HCT116 (cell line): ENCODE measurements around the gene TEX264. TPM values are rescaled to one million over a fixed set of nuclear protein-coding genes. Genes with fewer than 3 reads are reported as not detected.

Experiments used
- ATAC-seq: fragments of 200-7000 bp; cut with Tn5 transposase; 2 replicates; pipeline ENCODE4 v1.9.1; 2020; ENCODE audit warnings: mild to moderate bottlenecking, moderate library complexity
- BruUV-seq: library from RNA; stranded (reverse); fragments of 400-500 nt; replicated peaks from 2 replicates; lab custom pipeline; 2021; lab: Mats Ljungman, UMichigan
- CTCF ChIA-PET: fragments of 300-600 bp; sonication (Branson Sonifier 250); formaldehyde crosslinking; loops from one replicate; lab custom pipeline; 2021; ENCODE audit warnings: antibody characterized with exemption; lab: Charles Lee
- POLR2A ChIA-PET: fragments of 300-600, 350-600 bp; sonication (Branson Sonifier 250); formaldehyde crosslinking; loops from one replicate; lab custom pipeline; 2021; ENCODE audit warnings: antibody characterized with exemption; lab: Charles Lee
- RAD21 ChIA-PET, 2 experiments: fragments of 300-600 bp; sonication (Branson Sonifier 250); formaldehyde crosslinking; loops; one replicate each; lab custom pipeline; 2023; ENCODE audit warnings: low total read pairs in 2 of 2; ENCODE audit not compliant: uncharacterized antibody in 2 of 2, unreplicated experiment in 2 of 2, low non-redundant PET in 1 of 2; lab: Charles Lee
- DNase-seq: peaks from one replicate; pipeline ENCODE4 v3.0.0-alpha.2; 2010; ENCODE audit warnings: low read depth, low spot score
- H2AFZ ChIP-seq: fragments of 200-600 bp; shearing (Covaris generic), sonication (generic); 2 replicates; pipeline ENCODE4 v1.6.1; 2017; ENCODE audit warnings: low read depth, mixed run types, mixed read lengths, antibody characterized with exemption, low read length; ENCODE audit not compliant: poor library complexity, severe bottlenecking
- H3K27ac ChIP-seq: 2 replicates; pipeline ENCODE4 v1.5.1; 2012; ENCODE audit warnings: low read depth, low read length
- H3K27me3 ChIP-seq: fragments of 200-600 bp; sonication (generic); 2 replicates; pipeline ENCODE4 v1.6.1; 2016; ENCODE audit warnings: mixed run types, low read length, mixed read lengths; ENCODE audit not compliant: insufficient read depth
- H3K36me3 ChIP-seq, 2 experiments: fragments of 200-500 bp in 1 of 2; fragments of 200-600 bp in 1 of 2; sonication (Bioruptor generic) in 1 of 2; sonication (generic) in 1 of 2; 2 replicates each; pipeline versions ENCODE4 v1.5.1 to v1.6.1; 2014 to 2016; ENCODE audit warnings: low read length in 2 of 2, inconsistent platforms in 1 of 2, mixed read lengths in 1 of 2, mixed run types in 1 of 2; ENCODE audit not compliant: insufficient read depth in 2 of 2, control insufficient read depth in 1 of 2
- H3K4me1 ChIP-seq, 2 experiments: fragments of 200-600 bp in 1 of 2; sonication (generic) in 1 of 2; 2 replicates each; pipeline versions ENCODE4 v1.5.1 to v1.6.1; 2012 to 2017; ENCODE audit warnings: low read length in 2 of 2, inconsistent platforms in 1 of 2, mild to moderate bottlenecking in 1 of 2, mixed read lengths in 1 of 2, mixed run types in 1 of 2, moderate library complexity in 1 of 2; ENCODE audit not compliant: insufficient read depth in 2 of 2, control insufficient read depth in 1 of 2
- H3K4me2 ChIP-seq: fragments of 200-600 bp; sonication (generic); 2 replicates; pipeline ENCODE4 v1.6.1; 2017; ENCODE audit warnings: mixed run types, low read length, mixed read lengths
- H3K4me3 ChIP-seq, 2 experiments: fragments of 200-600 bp in 1 of 2; sonication (generic) in 1 of 2; replicated peaks in 1 of 2; 2 replicates each; pipeline ENCODE4 v1.5.1; 2011 to 2016; ENCODE audit warnings: low read length in 2 of 2, control low read depth in 1 of 2, low read depth in 1 of 2, mild to moderate bottlenecking in 1 of 2, mixed read lengths in 1 of 2, mixed run types in 1 of 2
- H3K79me2 ChIP-seq: fragments of 200-600 bp; sonication (generic); 2 replicates; pipeline ENCODE4 v1.6.1; 2017; ENCODE audit warnings: mild to moderate bottlenecking, mixed run types, low read length, moderate library complexity, mixed read lengths; ENCODE audit not compliant: insufficient read depth
- H3K9ac ChIP-seq: fragments of 200-600 bp; sonication (generic); 2 replicates; pipeline ENCODE4 v1.6.1; 2016; ENCODE audit warnings: low read length, mixed read lengths
- H3K9me2 ChIP-seq: fragments of 200-600 bp; sonication (generic), shearing (Covaris generic); 2 replicates; pipeline ENCODE4 v1.6.1; 2017; ENCODE audit warnings: mixed run types, mild to moderate bottlenecking, moderate library complexity; ENCODE audit not compliant: insufficient read depth
- H3K9me3 ChIP-seq, 2 experiments: fragments of 200-500 bp in 1 of 2; fragments of 200-600 bp in 1 of 2; sonication (Bioruptor generic) in 1 of 2; sonication (generic) in 1 of 2; 2 replicates each; pipeline ENCODE4 v1.6.1; 2014 to 2017; ENCODE audit warnings: low read length in 2 of 2, mixed read lengths in 2 of 2, inconsistent platforms in 1 of 2, low read depth in 1 of 2, mild to moderate bottlenecking in 1 of 2, mixed run types in 1 of 2, moderate library complexity in 1 of 2; ENCODE audit not compliant: control insufficient read depth in 1 of 2, insufficient read depth in 1 of 2
- H4K20me1 ChIP-seq: fragments of 200-600 bp; sonication (generic), shearing (Covaris generic); 2 replicates; pipeline ENCODE4 v1.6.1; 2017; ENCODE audit warnings: mixed run types, mild to moderate bottlenecking, moderate library complexity; ENCODE audit not compliant: insufficient read depth
- CBX3 ChIP-seq: IDR thresholded peaks from 2 replicates; pipeline ENCODE4 v1.6.1; 2012; ENCODE audit warnings: low read depth
- CEBPB ChIP-seq: IDR thresholded peaks from 2 replicates; pipeline ENCODE4 v1.6.1; 2012; ENCODE audit warnings: low read depth
- EZH2 ChIP-seq: fragments of 200-600 bp; sonication (generic); IDR thresholded peaks from 2 replicates; pipeline ENCODE4 v1.6.1; 2017; ENCODE audit warnings: antibody characterized with exemption, mixed run types
- EZH2phosphoT487 ChIP-seq: fragments of 200-600 bp; IDR thresholded peaks from 2 replicates; pipeline ENCODE4 v1.6.1; 2018; ENCODE audit warnings: antibody characterized with exemption, borderline replicate concordance
- POLR2A ChIP-seq: IDR thresholded peaks from 2 replicates; pipeline ENCODE4 v1.7.0; 2011; ENCODE audit warnings: borderline replicate concordance; ENCODE audit not compliant: insufficient read depth, insufficient read length; ENCODE audit errors: extremely low read depth
- POLR2AphosphoS5 ChIP-seq: IDR thresholded peaks from 2 replicates; pipeline ENCODE4 v1.6.1; 2011; ENCODE audit warnings: mild to moderate bottlenecking, low read depth, low read length, moderate library complexity
- SIN3A ChIP-seq: IDR thresholded peaks from 2 replicates; pipeline ENCODE4 v1.6.1; 2012; ENCODE audit warnings: low read depth
- SP1 ChIP-seq: IDR thresholded peaks from 2 replicates; pipeline ENCODE4 v1.6.1; 2012; ENCODE audit warnings: low read depth
- SRF ChIP-seq: IDR thresholded peaks from 2 replicates; pipeline ENCODE4 v1.6.1; 2012; ENCODE audit warnings: low read depth
- TCF7L2 ChIP-seq: IDR thresholded peaks from 2 replicates; pipeline ENCODE4 v1.7.0; 2011; ENCODE audit warnings: borderline replicate concordance, inconsistent platforms; ENCODE audit not compliant: insufficient read depth, insufficient read length; ENCODE audit errors: extremely low read depth
- YY1 ChIP-seq: IDR thresholded peaks from 2 replicates; pipeline ENCODE4 v1.6.1; 2011; ENCODE audit warnings: low read length, low read depth, moderate library complexity, mild to moderate bottlenecking; ENCODE audit not compliant: insufficient replicate concordance; ENCODE audit errors: extremely low read depth
- ZFX ChIP-seq: fragments of 450-650 bp; IDR thresholded peaks from 2 replicates; pipeline ENCODE4 v1.6.1; 2017
- ZNF274 ChIP-seq: fragments of 200-500 bp; sonication (Bioruptor generic); IDR thresholded peaks from 2 replicates; pipeline ENCODE4 v1.6.1; 2014; ENCODE audit warnings: mild to moderate bottlenecking, low read depth, low read length, inconsistent platforms
- intact Hi-C: fragments of 100-400 bp; cut with micrococcal nuclease; formaldehyde crosslinking; loops from 2 replicates; pipeline ENCODE4 v1.10.0; 2022
- total RNA-seq: library from RNA; stranded (reverse); gene quantifications from one replicate; pipeline ENCODE4 v1.2.1, GENCODE V29; 2021; ENCODE audit not compliant: unreplicated experiment
- TF ChIP-seq, protein P1 (sequence below), 3 experiments: fragments of 200-600 bp in 1 of 3; sonication (generic) in 1 of 3; IDR thresholded peaks in 2 of 3; conservative IDR thresholded peaks in 1 of 3; 2 replicates each; pipeline ENCODE4 v1.5.1; 2012 to 2017; ENCODE audit warnings: low read depth in 2 of 3, low read length in 2 of 3, antibody characterized with exemption in 1 of 3, borderline replicate concordance in 1 of 3, control low read depth in 1 of 3, mild to moderate bottlenecking in 1 of 3, mixed read lengths in 1 of 3, mixed run types in 1 of 3, moderate library complexity in 1 of 3; ENCODE audit not compliant: insufficient read depth in 1 of 3
- TF ChIP-seq, protein P2 (sequence below): IDR thresholded peaks from 2 replicates; pipeline ENCODE4 v1.6.1; 2012
- TF ChIP-seq, protein P3 (sequence below): IDR thresholded peaks from 2 replicates; pipeline ENCODE4 v1.6.1; 2012; ENCODE audit warnings: low read depth

TEX264 gene
- total RNA-seq, 1 experiment from 2014 or later, result 36.0 TPM

DNA sequence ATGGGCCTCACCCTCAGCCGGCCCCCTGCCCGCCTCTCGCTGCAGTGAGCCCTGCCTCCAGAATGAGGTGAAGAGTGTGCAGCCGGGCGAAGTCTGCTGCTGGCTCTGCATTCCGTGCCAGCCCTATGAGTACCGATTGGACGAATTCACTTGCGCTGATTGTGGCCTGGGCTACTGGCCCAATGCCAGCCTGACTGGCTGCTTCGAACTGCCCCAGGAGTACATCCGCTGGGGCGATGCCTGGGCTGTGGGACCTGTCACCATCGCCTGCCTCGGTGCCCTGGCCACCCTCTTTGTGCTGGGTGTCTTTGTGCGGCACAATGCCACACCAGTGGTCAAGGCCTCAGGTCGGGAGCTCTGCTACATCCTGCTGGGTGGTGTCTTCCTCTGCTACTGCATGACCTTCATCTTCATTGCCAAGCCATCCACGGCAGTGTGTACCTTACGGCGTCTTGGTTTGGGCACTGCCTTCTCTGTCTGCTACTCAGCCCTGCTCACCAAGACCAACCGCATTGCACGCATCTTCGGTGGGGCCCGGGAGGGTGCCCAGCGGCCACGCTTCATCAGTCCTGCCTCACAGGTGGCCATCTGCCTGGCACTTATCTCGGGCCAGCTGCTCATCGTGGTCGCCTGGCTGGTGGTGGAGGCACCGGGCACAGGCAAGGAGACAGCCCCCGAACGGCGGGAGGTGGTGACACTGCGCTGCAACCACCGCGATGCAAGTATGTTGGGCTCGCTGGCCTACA is 44.4 kb downstream of the TEX264 start:
- H3K27me3 ChIP-seq, result 0 out of 2 replicates have a peak, but pooled peaks cover 4% of the 10 kb centered on the region
- no peaks in the 10 kb centered on the region for H3K36me3 ChIP-seq
- intact Hi-C loops, result loop anchor here (5.0 kb wide), 1 partner anchor 267 kb away; the partner anchor contains the start of gene ACY1
- no peaks in the 10 kb centered on the region for H3K79me2 ChIP-seq
- BruUV-seq, result no TSS peak
- no peak overlapping the region for H3K4me3 ChIP-seq
- no peaks in the 10 kb centered on the region for H4K20me1 ChIP-seq
- H3K9ac ChIP-seq, result no peak overlapping the region
- H3K27ac ChIP-seq, result no peak overlapping the region
- no peak for ATAC-seq
- peaks cover 0 to 7% of the 10 kb centered on the region in 2 experiments; a peak in 2 of 4 replicates for H3K4me1 ChIP-seq
- TF ChIP-seq POLR2A, result no peak
- no peak for TF ChIP-seq SP1
- TF ChIP-seq, protein P1, sequence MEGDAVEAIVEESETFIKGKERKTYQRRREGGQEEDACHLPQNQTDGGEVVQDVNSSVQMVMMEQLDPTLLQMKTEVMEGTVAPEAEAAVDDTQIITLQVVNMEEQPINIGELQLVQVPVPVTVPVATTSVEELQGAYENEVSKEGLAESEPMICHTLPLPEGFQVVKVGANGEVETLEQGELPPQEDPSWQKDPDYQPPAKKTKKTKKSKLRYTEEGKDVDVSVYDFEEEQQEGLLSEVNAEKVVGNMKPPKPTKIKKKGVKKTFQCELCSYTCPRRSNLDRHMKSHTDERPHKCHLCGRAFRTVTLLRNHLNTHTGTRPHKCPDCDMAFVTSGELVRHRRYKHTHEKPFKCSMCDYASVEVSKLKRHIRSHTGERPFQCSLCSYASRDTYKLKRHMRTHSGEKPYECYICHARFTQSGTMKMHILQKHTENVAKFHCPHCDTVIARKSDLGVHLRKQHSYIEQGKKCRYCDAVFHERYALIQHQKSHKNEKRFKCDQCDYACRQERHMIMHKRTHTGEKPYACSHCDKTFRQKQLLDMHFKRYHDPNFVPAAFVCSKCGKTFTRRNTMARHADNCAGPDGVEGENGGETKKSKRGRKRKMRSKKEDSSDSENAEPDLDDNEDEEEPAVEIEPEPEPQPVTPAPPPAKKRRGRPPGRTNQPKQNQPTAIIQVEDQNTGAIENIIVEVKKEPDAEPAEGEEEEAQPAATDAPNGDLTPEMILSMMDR (IDR thresholded peaks at IDR 0.05 in 2 of 3, conservative IDR thresholded peaks at IDR 0.05 in 1 of 3; ENCODE audit: borderline replicate concordance in 1 of 3, insufficient read depth in 1 of 3, low read depth in 2 of 3, low read length in 2 of 3), result no peak
- no peak for TF ChIP-seq ZNF274
- no peak for TF ChIP-seq EZH2
- TF ChIP-seq EZH2phosphoT487, result no peak
- TF ChIP-seq YY1, result no peak
- no peak for TF ChIP-seq POLR2AphosphoS5
- no peak for TF ChIP-seq TCF7L2
- TF ChIP-seq CBX3, result no peak
- TF ChIP-seq SIN3A, result no peak
- no peak for TF ChIP-seq CEBPB
- no peak for TF ChIP-seq ZFX
- TF ChIP-seq, protein P2, sequence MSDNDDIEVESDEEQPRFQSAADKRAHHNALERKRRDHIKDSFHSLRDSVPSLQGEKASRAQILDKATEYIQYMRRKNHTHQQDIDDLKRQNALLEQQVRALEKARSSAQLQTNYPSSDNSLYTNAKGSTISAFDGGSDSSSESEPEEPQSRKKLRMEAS, result no peak
- TF ChIP-seq SRF, result no peak
- TF ChIP-seq, protein P3, sequence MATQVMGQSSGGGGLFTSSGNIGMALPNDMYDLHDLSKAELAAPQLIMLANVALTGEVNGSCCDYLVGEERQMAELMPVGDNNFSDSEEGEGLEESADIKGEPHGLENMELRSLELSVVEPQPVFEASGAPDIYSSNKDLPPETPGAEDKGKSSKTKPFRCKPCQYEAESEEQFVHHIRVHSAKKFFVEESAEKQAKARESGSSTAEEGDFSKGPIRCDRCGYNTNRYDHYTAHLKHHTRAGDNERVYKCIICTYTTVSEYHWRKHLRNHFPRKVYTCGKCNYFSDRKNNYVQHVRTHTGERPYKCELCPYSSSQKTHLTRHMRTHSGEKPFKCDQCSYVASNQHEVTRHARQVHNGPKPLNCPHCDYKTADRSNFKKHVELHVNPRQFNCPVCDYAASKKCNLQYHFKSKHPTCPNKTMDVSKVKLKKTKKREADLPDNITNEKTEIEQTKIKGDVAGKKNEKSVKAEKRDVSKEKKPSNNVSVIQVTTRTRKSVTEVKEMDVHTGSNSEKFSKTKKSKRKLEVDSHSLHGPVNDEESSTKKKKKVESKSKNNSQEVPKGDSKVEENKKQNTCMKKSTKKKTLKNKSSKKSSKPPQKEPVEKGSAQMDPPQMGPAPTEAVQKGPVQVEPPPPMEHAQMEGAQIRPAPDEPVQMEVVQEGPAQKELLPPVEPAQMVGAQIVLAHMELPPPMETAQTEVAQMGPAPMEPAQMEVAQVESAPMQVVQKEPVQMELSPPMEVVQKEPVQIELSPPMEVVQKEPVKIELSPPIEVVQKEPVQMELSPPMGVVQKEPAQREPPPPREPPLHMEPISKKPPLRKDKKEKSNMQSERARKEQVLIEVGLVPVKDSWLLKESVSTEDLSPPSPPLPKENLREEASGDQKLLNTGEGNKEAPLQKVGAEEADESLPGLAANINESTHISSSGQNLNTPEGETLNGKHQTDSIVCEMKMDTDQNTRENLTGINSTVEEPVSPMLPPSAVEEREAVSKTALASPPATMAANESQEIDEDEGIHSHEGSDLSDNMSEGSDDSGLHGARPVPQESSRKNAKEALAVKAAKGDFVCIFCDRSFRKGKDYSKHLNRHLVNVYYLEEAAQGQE, result no peak
- TF ChIP-seq, all 23 proteins: peak for 0
- CTCF ChIA-PET, result no interaction called here
- Histone ChIP-seq H3K9me3 (no peaks in the 10 kb centered on the region), H2AFZ (no peak overlapping the region), H3K9me2 (no peaks in the 10 kb centered on the region), H3K4me2 (no peak overlapping the region)
- RAD21 ChIA-PET, result no interaction called here
- POLR2A ChIA-PET, result no interaction called here
- no peak for DNase-seq
